Activated naive CD8-positive, alpha-beta T cell (primary cell): ENCODE results near the gene LIPF.
"Not testable (repeated sequence)": the region's sequence is repeated elsewhere in the genome, so short reads cannot be mapped to it uniquely, and the experiment has no call there.

ENCODE experiments used
- H3K27ac Mint-ChIP-seq: one replicate; pipeline ENCODE4 v1.8.0; 2021; ENCODE audit warnings: mixed read lengths
- H3K27me3 Mint-ChIP-seq: one replicate; pipeline ENCODE4 v1.8.0; 2021; ENCODE audit warnings: mixed read lengths
- H3K36me3 Mint-ChIP-seq: one replicate; pipeline ENCODE4 v1.8.0; 2021; ENCODE audit warnings: mixed read lengths
- H3K4me1 Mint-ChIP-seq: one replicate; pipeline ENCODE4 v1.8.0; 2021; ENCODE audit warnings: low read depth, mixed read lengths
- H3K4me3 Mint-ChIP-seq: one replicate; pipeline ENCODE4 v1.8.0; 2021; ENCODE audit warnings: mild to moderate bottlenecking, mixed read lengths
- H3K9me3 Mint-ChIP-seq: one replicate; pipeline ENCODE4 v1.8.0; 2021; ENCODE audit warnings: low read depth, mixed read lengths

Gene LIPF

GRCh38 chr10:88659725-88660597 lies 4.3 kb upstream of the LIPF start:
- Mint-ChIP-seq H3K4me1 (no peaks in the 10 kb centered on the region), H3K36me3 (no peaks in the 10 kb centered on the region), H3K4me3 (no peak overlapping the region), H3K9me3 (no peaks in the 10 kb centered on the region), H3K27me3 (peaks cover 4% of the 10 kb centered on the region), H3K27ac (no peak overlapping the region)

- Mint-ChIP-seq H3K27me3 (peaks cover 4% of the 10 kb centered on the region), H3K36me3 (no peaks in the 10 kb centered on the region), H3K4me3 (no peak overlapping the region), H3K4me1 (no peaks in the 10 kb centered on the region), H3K9me3 (no peaks in the 10 kb centered on the region), H3K27ac (no peak overlapping the region)
Measured at GRCh38 chr10:88660598-88660884, 3.7 kb upstream of the LIPF start.

GRCh38 chr10:88661018-88661417 lies 3.2 kb upstream of the LIPF start:
- no peaks in the 10 kb centered on the region for H3K9me3 Mint-ChIP-seq
- H3K27me3 Mint-ChIP-seq, result peaks cover 4% of the 10 kb centered on the region
- no peak overlapping the region for H3K4me3 Mint-ChIP-seq
- H3K4me1 Mint-ChIP-seq, result no peaks in the 10 kb centered on the region
- H3K36me3 Mint-ChIP-seq, result no peaks in the 10 kb centered on the region
- H3K27ac Mint-ChIP-seq, result no peak overlapping the region

- no peaks in the 10 kb centered on the region for H3K36me3 Mint-ChIP-seq
- H3K27ac Mint-ChIP-seq, result no peak overlapping the region
- H3K9me3 Mint-ChIP-seq, result no peaks in the 10 kb centered on the region
- H3K4me1 Mint-ChIP-seq, result no peaks in the 10 kb centered on the region
- H3K4me3 Mint-ChIP-seq, result no peak overlapping the region
- H3K27me3 Mint-ChIP-seq, result peaks cover 2% of the 10 kb centered on the region
Measured at GRCh38 chr10:88661577-88661976, 2.7 kb upstream of the LIPF start.

- H3K4me3 Mint-ChIP-seq, H3K27ac Mint-ChIP-seq, H3K36me3 Mint-ChIP-seq, H3K4me1 Mint-ChIP-seq, H3K9me3 Mint-ChIP-seq, H3K27me3 Mint-ChIP-seq: not testable (repeated sequence)
Measured at GRCh38 chr10:88663153-88663552, 1.1 kb upstream of the LIPF start.

- H3K27ac Mint-ChIP-seq, result no peak overlapping the region
- no peaks in the 10 kb centered on the region for H3K27me3 Mint-ChIP-seq
- H3K4me1 Mint-ChIP-seq, result peaks cover 10% of the 10 kb centered on the region
- no peaks in the 10 kb centered on the region for H3K9me3 Mint-ChIP-seq
- no peaks in the 10 kb centered on the region for H3K36me3 Mint-ChIP-seq
- H3K4me3 Mint-ChIP-seq, result no peak overlapping the region
Measured at GRCh38 chr10:88668465-88668864, 4.2 kb downstream of the LIPF start.

GRCh38 chr10:88670497-88670896 lies 6.3 kb downstream of the LIPF start:
- H3K27ac Mint-ChIP-seq, result peak overlapping the region; percentile 1
- no peak overlapping the region for H3K4me3 Mint-ChIP-seq
- no peaks in the 10 kb centered on the region for H3K9me3 Mint-ChIP-seq
- no peaks in the 10 kb centered on the region for H3K27me3 Mint-ChIP-seq
- no peaks in the 10 kb centered on the region for H3K36me3 Mint-ChIP-seq
- H3K4me1 Mint-ChIP-seq, result peaks cover 10% of the 10 kb centered on the region

- no peak overlapping the region for H3K4me3 Mint-ChIP-seq
- H3K4me1 Mint-ChIP-seq, result peaks cover 10% of the 10 kb centered on the region
- no peaks in the 10 kb centered on the region for H3K36me3 Mint-ChIP-seq
- no peaks in the 10 kb centered on the region for H3K9me3 Mint-ChIP-seq
- H3K27ac Mint-ChIP-seq, result no peak overlapping the region
- peaks cover 4% of the 10 kb centered on the region for H3K27me3 Mint-ChIP-seq
Measured at GRCh38 chr10:88672041-88672440, 7.8 kb downstream of the LIPF start.

GRCh38 chr10:88676283-88677060 lies 12.2 kb downstream of the LIPF start:
- H3K9me3 Mint-ChIP-seq, result no peaks in the 10 kb centered on the region
- H3K4me3 Mint-ChIP-seq, result no peak overlapping the region
- H3K4me1 Mint-ChIP-seq, result no peaks in the 10 kb centered on the region
- H3K27ac Mint-ChIP-seq, result no peak overlapping the region
- peaks cover 9% of the 10 kb centered on the region for H3K27me3 Mint-ChIP-seq
- no peaks in the 10 kb centered on the region for H3K36me3 Mint-ChIP-seq

GRCh38 chr10:88680958-88681357 lies 16.7 kb downstream of the LIPF start:
- Mint-ChIP-seq H3K4me3 (no peak overlapping the region), H3K27ac (no peak overlapping the region), H3K36me3 (no peaks in the 10 kb centered on the region), H3K9me3 (no peaks in the 10 kb centered on the region), H3K27me3 (peaks cover 16% of the 10 kb centered on the region), H3K4me1 (no peaks in the 10 kb centered on the region)

- Mint-ChIP-seq H3K27ac (no peak overlapping the region), H3K27me3 (peaks cover 9% of the 10 kb centered on the region)
Measured at GRCh38 chr10:88682491-88682890, 18.2 kb downstream of the LIPF start.

GRCh38 chr10:88687853-88688467 lies 23.7 kb downstream of the LIPF start:
- Mint-ChIP-seq H3K9me3 (no peaks in the 10 kb centered on the region), H3K27me3 (peaks cover 5% of the 10 kb centered on the region), H3K27ac (no peak overlapping the region), H3K4me1 (no peaks in the 10 kb centered on the region), H3K36me3 (no peaks in the 10 kb centered on the region), H3K4me3 (no peak overlapping the region)

More at GRCh38 chr10:88682491-88682890, 18.2 kb downstream of the LIPF start:
- H3K36me3 Mint-ChIP-seq, result no peaks in the 10 kb centered on the region
- no peaks in the 10 kb centered on the region for H3K4me1 Mint-ChIP-seq
- H3K9me3 Mint-ChIP-seq, result no peaks in the 10 kb centered on the region
- H3K4me3 Mint-ChIP-seq, result no peak overlapping the region

GRCh38 chr10:88689366-88689765 lies 25.1 kb downstream of the LIPF start:
- no peaks in the 10 kb centered on the region for H3K36me3 Mint-ChIP-seq
- H3K4me1 Mint-ChIP-seq, result no peaks in the 10 kb centered on the region
- H3K27ac Mint-ChIP-seq, result no peak overlapping the region
- H3K4me3 Mint-ChIP-seq, result no peak overlapping the region
- H3K27me3 Mint-ChIP-seq, result peaks cover 4% of the 10 kb centered on the region
- no peaks in the 10 kb centered on the region for H3K9me3 Mint-ChIP-seq

- Mint-ChIP-seq H3K4me1 (no peaks in the 10 kb centered on the region), H3K9me3 (no peaks in the 10 kb centered on the region), H3K27me3 (peaks cover 2% of the 10 kb centered on the region), H3K27ac (no peak overlapping the region), H3K4me3 (no peak overlapping the region), H3K36me3 (no peaks in the 10 kb centered on the region)
Measured at GRCh38 chr10:88693392-88694020, 29.3 kb downstream of the LIPF start.
